K562 (cell line): ENCODE results near the gene DEGS2.

Source experiments
- CTCF ChIP-seq, 3 experiments: IDR thresholded peaks in 2 of 3; conservative IDR thresholded peaks in 1 of 3; 2 replicates each; pipeline ENCODE4 v1.5.1; 2011 to 2012; ENCODE audit warnings: low read length in 3 of 3, mild to moderate bottlenecking in 3 of 3, control low read depth in 2 of 3, improper control_type of control experiment in 1 of 3, inconsistent platforms in 1 of 3, low read depth in 1 of 3, mixed read lengths in 1 of 3, moderate library complexity in 1 of 3; ENCODE audit not compliant: insufficient read depth in 2 of 3
- HMGXB4 ChIP-seq: sonication (generic); formaldehyde crosslinking; IDR thresholded peaks from 2 replicates; pipeline ENCODE4 v1.8.1; 2023; ENCODE audit warnings: mild to moderate bottlenecking, missing genetic modification reagents
- ZBTB2 ChIP-seq: fragments of 450-650 bp; IDR thresholded peaks from 2 replicates; pipeline ENCODE4 v1.6.1; 2016; ENCODE audit warnings: antibody characterized with exemption

GRCh38 chr14:100153560-100153959 lies 5.9 kb downstream of the DEGS2 start:
- TF ChIP-seq CTCF (IDR thresholded peaks at IDR 0.05 in 2 of 3, conservative IDR thresholded peaks at IDR 0.05 in 1 of 3; ENCODE audit: insufficient read depth in 2 of 3, low read depth in 1 of 3, low read length in 3 of 3) (no peak), HMGXB4 (CRISPR knock-in tag) (no peak), ZBTB2 (no peak)
